NCI-H146 (cell line): ENCODE data around the gene GDNF.

Experiments used
- DNase-seq: peaks from one replicate; lab custom pipeline; 2025; lab: John Stamatoyannopoulos, UW

Gene GDNF

DNA sequence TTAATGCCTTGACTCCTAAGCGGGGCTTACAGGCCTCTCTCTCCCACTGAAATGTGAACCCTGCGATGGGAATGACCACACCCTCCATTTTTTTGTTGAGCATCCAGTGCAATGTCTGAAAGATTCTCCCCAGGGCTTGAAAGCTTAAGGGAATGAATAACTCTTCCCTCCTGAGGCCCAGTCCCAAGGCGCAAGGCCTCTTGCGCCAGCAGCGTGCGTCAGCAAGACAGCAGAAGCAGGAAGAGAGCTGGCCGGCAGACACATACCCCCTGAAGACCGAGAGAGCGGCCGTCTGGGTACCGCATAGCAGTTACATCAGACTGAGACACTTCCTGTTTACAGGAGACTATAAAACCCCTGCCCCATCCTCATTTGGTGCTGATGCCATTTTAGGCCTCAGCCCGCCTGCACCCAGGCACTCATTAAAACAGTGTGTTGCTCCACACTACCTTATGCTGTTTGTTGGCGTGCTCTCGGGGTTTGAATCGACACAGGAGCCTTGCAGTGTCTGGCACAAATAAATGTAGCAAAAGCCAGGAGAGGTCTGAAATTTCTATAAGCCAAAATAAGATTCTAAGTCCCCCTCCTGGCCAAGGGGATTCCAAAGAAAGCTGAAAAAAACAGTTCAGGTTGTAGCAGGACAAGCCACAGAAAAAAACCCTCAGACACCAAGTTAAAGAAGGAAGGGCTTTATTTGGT, 62.3 kb downstream of the GDNF start:
- DNase-seq = no peak

DNA sequence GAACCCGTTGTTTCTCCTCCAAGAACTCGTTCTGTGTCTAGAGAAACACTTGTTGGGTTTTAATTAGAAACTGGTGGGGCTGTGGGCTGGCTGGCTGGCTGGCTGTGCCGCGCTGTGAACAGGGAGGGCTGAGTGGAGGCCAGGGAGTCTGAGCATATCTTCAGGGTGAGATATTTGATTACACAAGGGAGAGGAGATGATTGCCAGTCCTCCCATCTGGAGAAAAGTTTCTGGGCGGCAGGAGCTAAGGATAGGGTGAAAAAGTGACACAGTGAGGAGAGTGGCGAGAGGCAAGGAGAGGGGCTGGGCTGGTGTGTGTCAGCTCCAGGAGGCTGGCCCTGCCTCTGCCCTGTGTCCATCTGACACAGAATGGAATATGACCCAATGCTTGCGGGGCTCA, 63.0 kb downstream of the GDNF start:
- DNase-seq = no peak

DNA sequence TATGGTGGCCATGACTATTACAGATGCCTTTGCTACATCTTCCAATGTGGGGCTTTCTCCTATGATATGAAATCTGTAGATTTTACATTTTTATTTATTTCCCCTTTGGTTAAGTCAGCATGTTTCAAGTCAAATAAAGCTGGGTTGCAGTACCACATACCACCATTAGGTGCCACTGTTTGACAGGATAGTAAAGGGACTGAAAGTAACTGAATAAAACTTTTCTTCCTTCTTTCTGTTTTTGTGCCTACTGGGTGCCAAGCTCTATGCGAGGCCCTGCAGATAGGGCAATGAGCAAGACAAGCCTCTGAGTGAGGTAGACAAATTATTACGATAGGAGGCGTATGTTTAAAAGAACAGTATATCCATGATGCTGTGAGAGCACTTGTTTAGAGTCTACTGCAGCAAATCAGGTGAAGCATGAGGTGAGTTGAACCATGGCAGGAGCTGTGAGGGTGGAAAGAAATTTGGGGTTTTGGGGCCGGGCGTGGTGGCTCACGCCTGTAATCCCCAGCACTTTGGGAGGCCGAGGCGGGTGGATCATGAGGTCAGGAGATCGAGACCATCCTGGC, 64.8 kb downstream of the GDNF start:
- no peak for DNase-seq

- no peak for DNase-seq
These were observed 66.0 kb downstream of the GDNF start for GRCh38 chr5:37773809-37774208.

DNA sequence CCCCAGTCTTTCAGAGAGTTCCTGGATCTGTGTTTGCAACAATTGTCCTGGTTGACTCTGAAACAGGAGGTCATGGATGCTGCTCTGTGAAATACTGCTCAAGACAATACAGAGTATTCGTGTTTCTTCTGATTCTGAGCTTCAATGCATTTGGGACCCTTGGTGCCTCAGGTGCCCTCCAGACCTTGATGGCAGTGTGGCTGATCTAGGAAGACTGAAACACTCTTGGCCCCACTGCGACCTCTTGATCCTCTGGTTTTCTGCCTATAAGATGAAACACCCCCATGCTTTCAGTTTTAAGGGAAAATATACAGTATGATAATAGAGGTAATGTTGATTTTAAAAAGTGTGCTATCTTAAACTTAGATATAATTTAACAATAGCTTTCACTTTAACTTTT, 67.6 kb downstream of the GDNF start:
- no peak for DNase-seq

DNA sequence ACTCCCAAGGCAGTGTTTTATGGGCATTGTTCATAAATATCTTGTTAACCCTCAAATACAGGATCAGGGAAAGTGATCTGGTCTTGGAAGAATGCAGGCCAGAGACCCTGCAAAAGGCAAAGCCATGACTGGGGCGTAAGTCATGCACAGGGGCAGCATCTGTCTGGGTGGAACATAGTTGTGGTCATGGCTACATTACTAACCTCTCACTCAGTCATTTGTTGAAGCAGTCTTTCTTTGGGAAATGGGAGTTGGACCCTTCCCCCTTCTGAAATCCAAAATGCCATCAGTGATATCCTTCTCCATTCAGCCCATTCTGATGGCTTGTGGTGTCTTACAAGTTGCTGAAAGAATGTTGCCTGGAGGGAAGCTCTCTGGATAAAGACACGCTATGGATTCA, 68.1 kb downstream of the GDNF start:
- DNase-seq = no peak

DNA sequence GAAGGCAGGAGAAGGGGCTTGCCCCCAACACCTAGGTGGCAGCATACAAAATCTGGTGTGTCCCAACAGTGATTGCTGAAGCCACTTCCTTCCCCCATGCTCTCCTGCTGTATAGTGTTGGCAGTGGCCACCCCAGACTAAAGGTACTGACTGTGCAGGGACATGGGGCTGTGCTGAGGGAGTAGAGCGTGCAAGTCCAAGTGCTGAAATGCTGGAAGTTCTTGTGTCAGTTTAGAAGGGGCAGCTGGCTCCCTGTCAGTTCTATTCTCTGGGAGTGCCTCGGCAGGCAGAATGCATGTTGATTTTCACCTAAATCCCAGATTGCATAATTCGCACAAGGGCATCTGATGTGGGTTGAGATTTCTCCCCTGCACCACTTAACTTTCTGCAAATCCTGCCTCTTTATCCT, 68.6 kb downstream of the GDNF start:
- DNase-seq = no peak

GRCh38 chr5:37770786-37771185, 69.1 kb downstream of the GDNF start:
- no peak for DNase-seq

DNA sequence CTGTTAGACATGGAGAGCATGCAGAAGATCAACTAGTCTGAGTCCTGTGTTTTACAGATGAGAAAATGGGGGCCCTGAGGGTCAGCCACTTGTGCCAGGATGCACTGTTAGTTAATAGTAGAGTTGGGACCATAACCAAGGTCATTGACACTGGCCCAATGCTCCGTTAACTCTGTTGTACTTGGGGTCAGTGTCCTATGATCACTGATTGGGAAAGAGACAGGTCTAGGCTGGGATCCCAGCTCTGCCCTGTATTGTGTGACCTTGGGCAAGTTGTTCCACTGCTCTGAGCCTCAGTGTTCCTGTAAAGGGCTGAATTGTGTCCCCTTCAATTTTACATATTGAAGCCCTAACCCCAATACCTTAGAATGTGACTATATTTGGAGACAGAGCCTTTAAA, 70.0 kb downstream of the GDNF start:
- no peak for DNase-seq

DNA sequence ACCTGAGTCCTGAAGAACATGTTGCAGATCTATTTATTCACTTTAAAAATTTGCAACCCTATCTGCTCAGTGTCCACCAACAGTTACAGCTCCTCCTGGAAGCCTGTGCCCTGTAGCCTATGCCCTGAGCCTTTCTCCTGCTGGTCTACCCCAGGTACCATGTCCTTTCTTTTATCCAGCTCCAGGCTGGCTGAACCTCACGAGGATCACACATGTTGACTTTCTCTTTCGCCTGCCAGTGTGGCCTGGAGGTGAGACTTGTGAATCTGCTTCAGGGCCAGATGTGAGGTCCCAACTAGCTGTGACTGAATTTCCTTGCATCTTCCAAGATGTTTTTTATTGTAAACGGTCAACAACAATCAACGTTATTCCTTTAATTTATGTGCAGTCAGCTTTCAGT, 70.7 kb downstream of the GDNF start:
- no peak for DNase-seq

- DNase-seq = no peak
These were observed 71.5 kb downstream of the GDNF start for GRCh38 chr5:37768371-37768770.

GRCh38 chr5:37767961-37768360, 71.9 kb downstream of the GDNF start:
- no peak for DNase-seq

DNA sequence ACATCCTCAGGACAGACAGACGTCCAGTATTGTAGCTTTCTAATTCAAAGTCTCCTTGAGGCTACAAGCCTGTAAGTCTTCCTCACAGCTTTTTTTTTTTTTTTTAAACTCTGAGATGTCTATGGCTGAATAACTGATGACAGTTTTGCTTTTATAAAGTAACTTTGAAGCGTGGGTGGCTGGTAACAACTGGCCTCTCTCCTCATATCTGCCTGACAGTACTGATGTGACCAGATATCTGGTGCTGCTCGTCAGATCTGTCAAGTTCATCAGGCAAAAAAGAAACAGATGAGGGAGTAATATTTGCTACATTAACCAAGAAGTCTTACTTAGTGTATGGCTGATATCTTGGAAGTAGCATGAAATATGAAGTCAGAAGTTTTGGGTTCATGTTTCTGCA, 72.6 kb downstream of the GDNF start:
- no peak for DNase-seq
